Dedifferentiated amniotic fluid mesenchymal stem cell (primary cell): ENCODE measurements around the gene MAST1.
"Not testable (repeated sequence)": the region's sequence is repeated elsewhere in the genome, so short reads cannot be mapped to it uniquely, and the experiment has no call there.

ENCODE experiments used
- DNase-seq: peaks from one replicate; pipeline ENCODE4 v3.0.0-alpha.2; 2016; ENCODE audit errors: extremely low spot score

Gene MAST1

DNA sequence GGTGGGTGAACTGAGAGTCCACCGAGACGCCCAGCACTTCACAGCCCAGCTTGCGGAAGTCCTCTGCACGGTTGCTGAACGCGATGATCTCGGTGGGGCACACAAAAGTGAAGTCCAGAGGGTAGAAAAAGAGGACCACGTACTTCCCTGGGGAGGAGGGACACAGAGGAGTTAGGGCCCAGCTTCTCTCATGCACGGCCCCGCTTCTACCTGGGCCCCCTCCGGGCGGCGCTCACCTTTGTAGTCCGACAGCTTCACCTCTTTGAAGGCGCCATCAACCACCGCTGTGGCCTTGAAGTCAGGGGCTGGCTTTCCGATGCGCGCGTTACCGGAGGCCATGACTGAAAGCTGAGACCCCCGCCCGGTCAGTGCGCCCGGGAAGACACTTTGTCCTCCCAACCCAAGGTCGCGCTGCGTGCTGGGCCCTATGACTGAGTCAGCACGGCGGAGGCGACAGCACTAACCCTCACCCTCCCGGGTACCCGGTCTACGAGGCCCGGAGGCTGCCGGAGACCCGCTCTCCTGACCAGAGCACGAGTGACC is 37.3 kb upstream of the MAST1 start:
- DNase-seq, result no peak

DNA sequence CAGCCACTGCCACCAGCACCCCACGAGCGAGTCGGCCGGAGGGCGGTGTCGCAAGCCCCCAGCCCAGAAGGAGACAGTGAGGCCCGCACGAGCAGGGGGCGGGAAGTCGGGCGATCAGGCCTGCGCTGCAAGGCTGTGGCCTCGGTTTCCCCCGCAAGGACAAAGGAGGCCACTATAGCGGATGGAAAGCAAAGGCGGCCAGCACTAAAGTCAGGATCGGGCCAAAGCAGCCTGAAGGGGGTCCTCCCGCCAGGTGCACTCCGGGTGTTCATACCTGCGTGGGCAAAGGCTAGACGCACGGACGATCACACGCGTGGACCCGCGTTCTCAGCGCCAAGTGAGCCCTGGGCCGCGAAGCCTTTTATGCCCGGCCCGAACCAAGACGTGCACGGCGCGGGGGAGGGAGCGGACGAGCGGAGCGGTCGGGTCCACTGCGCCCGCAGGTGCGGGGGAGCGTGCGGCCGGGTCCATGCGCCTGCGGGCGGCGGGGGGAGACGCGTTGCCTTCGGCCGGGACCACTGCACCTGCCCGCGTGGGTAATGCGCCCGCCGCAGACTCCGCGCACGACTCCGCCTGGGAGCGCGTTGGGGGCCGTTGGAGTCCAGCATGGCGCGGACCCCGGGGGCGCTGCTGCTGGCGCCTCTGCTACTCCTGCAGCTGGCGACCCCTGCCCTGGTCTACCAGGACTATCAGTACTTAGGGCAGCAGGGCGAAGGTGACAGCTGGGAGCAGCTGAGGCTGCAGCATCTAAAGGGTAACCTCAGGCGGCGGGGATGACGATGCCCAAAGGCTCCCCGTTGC is 36.6 kb upstream of the MAST1 start, which contains the start of the genes PRDX2 and THSD8:
Gene PRDX2, minus strand, starts transcription at position 335 of the 801 bp plus-strand sequence. CDS start 539 bp downstream, outside the sequence.
Gene THSD8, plus strand, starts transcription at position 604 of the 801 bp plus-strand sequence. Its CDS starts 3 bp downstream, at position 607.
- no peak for DNase-seq

GRCh38 chr19:12802267-12803106 is 35.8 kb upstream of the MAST1 start:
- DNase-seq, result no peak

DNA sequence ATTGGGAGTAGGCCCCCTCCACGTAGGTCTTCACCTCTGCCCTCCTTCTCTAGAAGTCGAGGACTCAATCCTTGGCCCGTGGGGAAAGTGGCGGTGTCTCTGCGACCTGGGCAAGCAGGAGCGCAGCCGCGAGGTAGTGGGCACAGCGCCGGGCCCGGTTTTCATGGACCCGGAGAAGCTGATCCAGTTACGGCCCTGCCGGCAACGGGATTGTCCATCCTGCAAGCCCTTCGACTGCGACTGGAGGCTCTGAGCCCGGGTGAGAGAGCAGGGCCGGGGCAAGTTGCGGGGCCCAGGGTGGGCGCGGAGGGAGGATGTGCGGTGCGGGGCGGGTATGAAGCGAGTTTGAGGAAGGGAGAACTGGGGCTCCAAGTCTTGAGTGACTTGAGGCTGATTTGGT is 34.3 kb upstream of the MAST1 start:
- DNase-seq, result no peak

DNA sequence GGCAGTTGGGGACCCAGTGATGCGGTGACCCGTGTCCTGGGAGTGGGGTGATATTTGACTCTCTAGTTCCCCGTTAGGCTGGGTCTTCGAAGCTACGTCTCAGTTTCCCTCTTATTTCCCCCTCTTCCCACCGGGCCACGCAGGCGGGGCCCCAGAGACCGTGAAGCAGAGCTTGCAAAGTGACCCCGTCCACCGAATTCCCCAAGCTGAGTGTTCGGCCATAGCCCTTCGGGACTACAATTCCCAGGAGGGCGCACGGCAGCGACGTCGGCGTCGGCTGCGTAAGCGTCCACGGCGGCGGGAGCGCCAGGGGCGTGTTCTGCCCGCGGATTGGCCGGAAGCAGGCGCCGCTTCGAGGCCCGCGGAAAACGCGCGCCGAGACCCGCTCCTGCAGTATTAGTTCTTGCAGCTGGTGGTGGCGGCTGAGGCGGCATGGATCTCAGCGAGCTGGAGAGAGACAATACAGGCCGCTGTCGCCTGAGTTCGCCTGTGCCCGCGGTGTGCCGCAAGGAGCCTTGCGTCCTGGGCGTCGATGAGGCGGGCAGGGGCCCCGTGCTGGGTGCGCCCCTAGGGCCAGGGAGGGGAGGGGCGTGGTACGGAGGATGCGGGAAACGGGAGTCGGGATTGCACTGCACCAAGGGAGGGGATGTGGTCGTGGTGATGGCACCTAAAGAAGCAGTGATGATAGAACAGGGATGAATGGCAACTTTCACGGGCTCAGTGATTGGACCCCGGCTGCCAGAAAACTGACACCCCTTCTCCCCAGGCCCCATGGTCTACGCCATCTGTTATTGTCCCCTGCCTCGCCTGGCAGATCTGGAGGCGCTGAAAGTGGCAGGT is 31.9 kb upstream of the MAST1 start, which contains the start of gene RNASEH2A:
Gene RNASEH2A, plus strand, starts transcription at position 343 of the 840 bp plus-strand sequence. Its CDS starts 90 bp downstream, at position 433.
- DNase-seq, result peak; percentile 82

- DNase-seq, result no peak
Measured at GRCh38 chr19:12815088-12815487, 23.2 kb upstream of the MAST1 start.

- not testable (repeated sequence) for DNase-seq
Measured at GRCh38 chr19:12817188-12817587, 21.1 kb upstream of the MAST1 start.

GRCh38 chr19:12817810-12818209 is 20.5 kb upstream of the MAST1 start:
- not testable (repeated sequence) for DNase-seq

DNA sequence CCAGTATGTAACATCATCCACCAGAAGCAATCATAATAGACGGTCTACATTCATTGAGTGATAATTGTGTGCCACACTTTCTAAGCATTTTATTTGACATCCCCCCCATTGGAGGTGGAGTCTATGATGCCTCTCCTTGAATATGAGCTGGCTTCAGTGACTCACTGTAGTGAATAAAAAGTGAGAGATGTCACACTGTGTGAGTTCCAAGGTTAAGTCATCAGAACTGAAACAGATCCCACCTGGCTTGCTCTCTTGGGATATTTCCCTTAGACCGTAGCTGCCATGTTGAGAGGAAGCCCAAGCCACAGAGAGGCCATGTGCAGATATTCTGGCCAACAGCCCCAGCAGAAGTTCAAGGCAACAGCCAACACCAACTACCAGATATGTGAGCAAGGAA is 16.6 kb upstream of the MAST1 start:
- DNase-seq, result no peak

DNA sequence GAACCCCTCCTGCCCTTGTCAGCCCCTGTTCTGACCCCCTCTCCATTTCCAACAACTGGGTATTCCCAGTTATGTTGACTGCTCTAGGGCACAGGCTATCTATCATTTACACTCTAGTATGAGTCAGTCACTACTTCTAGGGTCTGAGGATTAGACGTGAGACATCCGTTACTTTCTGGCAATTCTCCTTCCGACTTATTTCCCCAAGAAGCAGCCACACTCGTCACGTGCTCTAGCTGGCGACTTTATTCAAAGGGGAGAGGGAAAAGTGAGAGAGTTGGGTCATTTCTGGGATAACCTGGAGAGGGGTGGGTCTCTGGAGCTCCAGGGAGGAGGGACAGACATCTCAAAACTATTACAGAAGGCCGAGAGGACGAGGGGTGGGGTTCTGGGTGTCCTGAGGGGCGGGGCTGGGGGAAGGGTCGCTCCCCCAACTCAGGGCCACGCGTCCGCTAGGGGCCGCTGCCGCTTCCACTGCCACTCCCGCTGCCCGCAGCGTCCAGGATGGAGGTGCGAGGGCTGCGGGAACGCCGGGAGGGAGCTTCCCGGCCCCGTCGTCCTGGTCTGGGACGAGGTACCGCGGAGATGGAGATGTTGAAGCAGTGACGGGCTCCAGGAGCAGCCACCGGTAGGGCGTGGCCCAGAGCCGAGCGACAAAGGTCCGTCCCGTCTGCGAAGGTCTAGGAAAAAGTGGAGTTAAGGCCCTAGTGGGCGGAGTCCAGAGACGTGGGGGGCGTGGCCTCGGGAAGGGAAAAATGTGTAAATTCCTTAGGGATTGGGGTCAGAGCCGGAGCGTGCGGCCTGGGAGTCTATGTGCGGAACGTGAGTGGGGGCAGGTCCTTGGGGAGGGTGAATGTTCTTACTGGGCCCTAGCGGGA is 12.8 kb upstream of the MAST1 start:
- no peak for DNase-seq

GRCh38 chr19:12828494-12828893 is 9.8 kb upstream of the MAST1 start:
- DNase-seq, result no peak

DNA sequence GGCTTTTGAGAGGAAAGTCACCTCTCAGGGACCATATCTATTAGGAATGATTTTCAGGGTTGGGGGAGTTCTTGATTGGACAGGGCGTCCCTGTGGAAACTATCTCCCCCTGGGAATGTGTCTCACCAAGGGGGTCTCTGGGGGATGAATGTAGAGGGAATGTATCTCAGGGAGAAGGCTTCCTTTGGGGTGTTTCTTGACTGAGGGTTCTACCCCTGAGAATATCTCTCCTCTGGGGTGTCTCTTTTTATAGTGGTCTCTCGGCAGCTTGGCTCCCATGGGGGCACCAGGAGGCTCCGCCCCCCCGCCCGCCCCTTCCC is 4.9 kb upstream of the MAST1 start:
- DNase-seq, result no peak

DNA sequence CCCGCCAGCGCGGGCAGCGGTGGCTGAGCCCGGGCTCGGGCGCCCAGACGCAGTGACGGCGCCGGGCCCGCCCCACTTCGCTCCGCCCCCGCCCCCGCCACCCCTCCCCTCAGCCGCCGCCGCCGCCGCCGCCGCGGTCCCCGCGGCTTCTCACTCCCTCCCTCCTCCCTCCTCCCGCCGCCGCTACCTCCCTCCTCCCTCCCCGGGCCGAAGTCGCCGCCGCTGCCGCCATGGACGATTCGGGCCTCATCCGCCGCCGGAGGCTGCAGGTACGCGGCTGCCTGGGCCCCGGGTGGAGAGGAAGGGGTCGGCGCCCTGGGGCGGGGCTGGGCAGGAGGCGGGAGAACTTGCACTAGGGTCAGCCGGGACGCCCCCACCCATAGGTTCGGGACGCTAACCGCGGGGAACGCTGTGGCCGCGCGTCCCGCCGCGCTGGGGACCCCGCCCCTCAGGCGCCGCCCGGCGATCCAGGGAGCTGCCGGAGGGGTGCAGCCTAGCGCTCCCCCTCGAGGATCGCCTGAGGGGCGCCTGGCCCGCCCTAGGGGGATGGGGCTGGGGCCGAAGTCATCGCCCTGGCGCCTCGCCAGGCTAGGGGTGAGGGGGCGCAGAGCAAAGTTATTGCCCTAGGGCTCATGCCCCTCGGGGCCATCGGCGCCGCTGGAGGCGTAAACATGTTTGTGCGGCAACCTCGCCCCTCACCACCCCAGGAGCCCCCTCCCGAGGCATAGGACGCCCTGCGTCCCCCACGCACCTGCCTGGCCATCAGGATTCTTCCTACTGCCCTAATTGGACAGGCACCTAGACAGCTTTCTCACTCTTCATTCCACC is 4.4 kb upstream of the MAST1 start:
- DNase-seq, result no peak

- no peak for DNase-seq
Measured at GRCh38 chr19:12834566-12834943, 3.8 kb upstream of the MAST1 start, which contains the start of gene RTBDN. TSS of gene RTBDN (minus strand) at chr19:12834579. CDS start at chr19:12829979, 4,600 bp downstream.

DNA sequence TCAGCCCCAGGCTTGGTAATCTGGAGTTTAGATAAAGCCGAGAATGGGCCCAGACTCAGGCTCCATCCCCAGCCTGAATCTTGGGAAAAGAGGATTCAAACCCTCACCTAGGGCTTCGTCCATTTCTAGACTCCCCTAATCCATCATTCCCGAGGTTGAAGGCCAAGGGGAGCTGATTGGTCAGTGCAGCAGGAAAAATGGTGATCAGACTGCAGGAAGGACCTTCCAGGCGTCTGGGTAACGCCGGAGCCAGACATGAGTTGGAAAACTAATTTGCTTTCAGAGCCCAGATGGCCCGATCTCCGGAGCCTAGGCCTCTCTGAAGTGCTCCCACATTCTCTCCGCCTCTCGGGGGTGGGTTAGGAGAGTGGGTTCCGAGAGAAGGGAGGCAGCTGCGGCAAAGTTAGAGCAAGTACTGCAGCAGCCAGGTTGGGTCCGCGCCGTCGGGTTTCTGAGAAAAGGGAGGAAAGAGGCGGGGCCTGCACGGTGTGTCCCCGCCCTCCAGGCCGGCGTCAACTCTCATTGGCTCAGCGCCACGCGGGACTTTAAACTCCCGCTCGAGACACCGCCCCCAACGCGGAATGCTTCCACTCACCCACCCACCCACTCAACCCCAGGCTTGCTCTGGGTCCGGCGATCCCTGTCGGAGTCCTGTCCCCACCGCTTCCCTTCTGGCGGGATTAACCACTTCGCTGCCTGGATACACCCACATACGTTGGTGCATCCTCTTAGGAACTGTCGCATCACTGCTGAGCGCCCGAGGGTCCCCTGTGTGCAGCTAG is 3.1 kb upstream of the MAST1 start:
- DNase-seq, result no peak

- no peak for DNase-seq
Measured at GRCh38 chr19:12836529-12836863, 1.8 kb upstream of the MAST1 start.

DNA sequence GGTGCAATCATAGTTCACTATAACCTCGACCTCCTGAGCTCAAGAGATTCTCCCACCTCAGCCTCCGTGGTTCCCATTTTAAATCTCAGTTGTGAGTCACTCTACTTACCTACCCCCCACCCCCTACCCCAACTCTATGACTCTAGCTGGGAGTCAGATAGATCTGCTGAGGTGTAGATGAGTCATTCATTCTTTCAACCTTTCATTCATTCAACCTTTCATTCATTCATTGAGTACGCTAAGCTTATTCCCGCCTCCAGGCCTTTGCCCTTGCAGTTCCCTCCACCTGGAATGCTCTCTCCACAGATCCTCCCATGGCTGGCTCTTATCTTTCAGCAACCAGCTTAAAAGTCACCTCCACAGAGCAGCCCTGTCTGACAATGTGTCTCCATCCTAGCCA is 1.1 kb upstream of the MAST1 start:
- no peak for DNase-seq

- DNase-seq, result no peak
Measured at GRCh38 chr19:12838886-12839756, 806 bp downstream of the MAST1 start.
